Muscle layer of duodenum (tissue), 2 donors: ENCODE data around the gene TBCD.

Source experiments
- H3K27ac ChIP-seq: one replicate; pipeline ENCODE4 v1.7.0; 2013; ENCODE audit warnings: mild to moderate bottlenecking, low read length
- H3K27me3 ChIP-seq: one replicate; pipeline ENCODE4 v1.7.0; 2013; ENCODE audit warnings: low read depth, mild to moderate bottlenecking, control low read depth, low read length
- H3K36me3 ChIP-seq, 2 donors: one replicate each; pipeline ENCODE4 v1.7.0; 2013; ENCODE audit warnings: low read length in 2 of 2, control low read depth in 1 of 2, mild to moderate bottlenecking in 1 of 2; ENCODE audit not compliant: insufficient read depth in 2 of 2, control insufficient read depth in 1 of 2
- H3K4me1 ChIP-seq, 2 donors: one replicate each; pipeline ENCODE4 v1.7.0; 2013; ENCODE audit warnings: low read length in 2 of 2, mild to moderate bottlenecking in 2 of 2, control low read depth in 1 of 2, moderate library complexity in 1 of 2; ENCODE audit not compliant: insufficient read depth in 2 of 2, control insufficient read depth in 1 of 2
- H3K4me3 ChIP-seq, 2 donors: one replicate each; pipeline ENCODE4 v1.7.0; 2013; ENCODE audit warnings: low read length in 2 of 2, low read depth in 1 of 2, mild to moderate bottlenecking in 1 of 2
- H3K9me3 ChIP-seq, 2 donors: one replicate each; pipeline ENCODE4 v1.7.0; 2013; ENCODE audit warnings: low read length in 2 of 2, control low read depth in 1 of 2, mild to moderate bottlenecking in 1 of 2; ENCODE audit not compliant: control insufficient read depth in 1 of 2
- donor health status: healthy.

Gene TBCD

DNA sequence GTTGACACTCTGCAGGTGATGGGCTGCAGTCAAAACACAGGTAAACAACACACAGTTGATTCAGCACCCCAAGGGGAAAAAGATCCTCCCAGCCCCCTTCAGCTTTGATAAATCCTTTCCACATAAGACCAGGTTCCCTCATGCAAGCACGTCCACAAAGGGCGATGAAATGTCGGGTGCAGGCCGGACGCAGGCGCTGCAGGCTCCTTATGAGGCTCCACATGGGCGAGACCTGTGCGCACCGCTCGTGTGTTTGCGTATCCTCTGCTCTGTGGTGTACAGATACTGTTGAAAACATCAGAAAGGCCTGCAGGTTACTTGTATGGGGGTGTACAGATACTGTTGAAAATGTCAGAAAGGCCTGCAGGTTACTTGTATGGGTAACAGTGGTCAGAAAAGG is 102.4 kb downstream of the TBCD start:
- no peaks in the 10 kb centered on the region for H3K27me3 ChIP-seq
- H3K36me3 ChIP-seq: no peaks in the 10 kb centered on the region
- H3K4me3 ChIP-seq: no peak overlapping the region
- no peak overlapping the region for H3K27ac ChIP-seq
- no peaks in the 10 kb centered on the region for H3K4me1 ChIP-seq
- H3K9me3 ChIP-seq: no peaks in the 10 kb centered on the region

DNA sequence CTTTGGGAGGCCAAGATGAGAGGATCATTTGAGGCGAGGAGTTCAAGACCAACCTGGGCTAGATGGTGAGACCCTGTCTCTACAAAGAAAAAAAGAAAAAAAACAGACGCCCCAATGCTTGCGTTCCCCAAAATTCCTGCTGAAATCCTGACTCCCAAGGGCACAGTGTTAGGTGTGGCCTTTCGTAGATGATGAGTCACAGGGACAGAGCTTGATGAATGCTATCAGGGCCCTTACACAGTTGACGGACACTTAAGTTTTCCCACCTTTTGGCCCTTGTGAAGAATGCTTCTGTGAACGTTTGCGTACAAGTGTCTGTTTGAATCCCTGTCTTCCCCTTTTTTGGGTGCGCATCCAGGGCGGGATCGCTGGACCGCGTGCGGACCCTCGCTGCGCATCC is 104.5 kb downstream of the TBCD start:
- H3K4me1 ChIP-seq: no peaks in the 10 kb centered on the region
- no peaks in the 10 kb centered on the region for H3K36me3 ChIP-seq
- no peaks in the 10 kb centered on the region for H3K27me3 ChIP-seq

GRCh38 chr17:82858376-82859126 is 106.7 kb downstream of the TBCD start:
- Histone ChIP-seq H3K9me3 (no peaks in the 10 kb centered on the region), H3K4me1 (peaks cover under 1% of the 10 kb centered on the region in 2 donors)

More for the DNA sequence above, 104.5 kb downstream of the TBCD start:
- H3K9me3 ChIP-seq: no peaks in the 10 kb centered on the region
- H3K4me3 ChIP-seq: no peak overlapping the region
- no peak overlapping the region for H3K27ac ChIP-seq

DNA sequence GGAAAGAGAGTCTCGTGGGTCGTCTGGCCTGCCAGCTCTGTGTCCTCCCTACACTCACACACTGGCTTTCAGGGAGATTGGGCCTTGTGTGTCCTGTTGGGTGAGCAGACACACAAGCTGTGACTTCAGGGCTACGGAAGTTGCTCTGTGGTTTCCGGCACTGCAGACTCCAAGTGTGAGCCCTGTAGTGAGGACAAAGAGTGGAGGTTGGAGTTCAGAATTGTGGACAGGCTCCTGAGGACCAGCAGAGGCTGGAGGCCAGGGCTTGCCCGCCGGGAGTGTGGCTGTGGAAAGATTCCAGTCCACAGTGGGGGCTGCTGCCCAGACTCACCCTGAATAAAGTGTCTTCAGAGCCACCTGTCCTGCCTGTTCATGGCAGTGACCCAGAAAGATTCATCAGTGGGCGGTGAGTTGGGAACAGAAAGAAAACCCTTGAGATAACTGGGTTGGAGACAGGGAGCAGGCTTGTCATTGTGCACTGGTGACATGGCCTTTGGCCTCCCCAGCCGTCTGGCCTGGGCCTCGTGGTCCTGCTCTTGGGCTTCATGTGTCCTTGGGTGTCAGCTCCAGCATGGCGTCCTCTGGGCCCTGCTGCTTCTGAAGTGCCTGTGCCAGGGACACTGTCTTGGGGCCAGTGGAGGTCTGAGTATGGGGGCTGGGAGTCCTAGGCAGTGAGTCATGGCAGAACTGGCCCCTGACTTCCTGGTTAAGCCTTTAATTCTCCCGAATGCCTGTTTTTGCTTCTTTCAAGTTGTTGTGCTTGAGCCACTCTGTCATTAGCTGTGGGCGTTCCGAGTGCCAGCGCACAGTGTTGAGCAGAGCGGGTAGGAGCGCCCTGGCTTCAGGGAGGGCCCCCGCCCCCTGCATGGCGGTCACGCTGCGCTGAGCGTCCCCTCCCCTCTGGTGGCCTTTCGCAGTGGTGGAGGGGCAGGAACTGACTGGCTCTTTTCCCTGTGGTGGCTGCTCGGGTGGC is 107.9 kb downstream of the TBCD start:
- Histone ChIP-seq H3K4me1 (peaks cover 8 to 12% of the 10 kb centered on the region in 2 donors), H3K9me3 (no peaks in the 10 kb centered on the region), H3K4me3 (no peak overlapping the region), H3K27me3 (no peaks in the 10 kb centered on the region), H3K27ac (peak overlapping the region; percentile 8), H3K36me3 (no peaks in the 10 kb centered on the region)

More at GRCh38 chr17:82858376-82859126, 106.7 kb downstream of the TBCD start:
- no peaks in the 10 kb centered on the region for H3K36me3 ChIP-seq
- no peaks in the 10 kb centered on the region for H3K27me3 ChIP-seq
- no peak overlapping the region for H3K27ac ChIP-seq
- H3K4me3 ChIP-seq: no peak overlapping the region

DNA sequence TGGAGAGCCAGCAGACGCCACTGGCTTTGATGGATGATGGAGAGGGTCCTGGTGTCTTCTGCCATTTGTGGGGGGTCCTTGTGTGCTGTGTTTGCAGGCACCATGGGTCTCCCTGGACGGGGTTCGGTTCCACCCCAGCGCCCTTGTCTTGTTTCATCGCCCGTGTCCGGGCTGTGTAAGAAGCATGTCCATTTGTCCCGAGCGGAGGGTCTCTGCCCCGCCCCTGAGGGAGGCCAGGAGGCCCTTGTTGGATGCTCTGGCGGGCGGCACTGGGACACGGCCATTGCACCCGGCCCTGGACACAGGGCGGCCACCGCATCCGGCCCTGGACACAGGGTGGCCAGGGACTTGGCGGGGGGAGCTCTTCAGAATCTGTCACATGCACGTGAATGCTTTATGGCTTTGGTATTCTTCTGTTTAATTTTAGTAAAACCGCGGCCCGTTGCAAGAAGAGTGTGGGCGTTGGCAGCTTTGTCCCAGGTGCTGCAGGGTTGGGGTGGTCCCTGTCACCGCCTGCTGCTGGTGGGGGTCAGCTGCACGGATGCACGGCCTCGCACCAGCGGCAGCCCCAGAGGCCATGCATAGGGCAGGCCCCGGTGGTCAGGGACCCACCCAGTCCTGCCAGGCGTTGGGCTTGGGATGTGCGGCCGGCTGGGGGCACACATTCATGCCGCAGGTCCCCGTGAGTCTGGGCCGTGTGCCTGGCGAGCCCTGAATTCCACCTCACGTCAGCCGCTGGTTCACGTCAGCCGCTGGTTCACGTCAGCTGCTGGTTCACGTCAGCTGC is 108.9 kb downstream of the TBCD start:
- Histone ChIP-seq H3K4me3 (no peak overlapping the region), H3K4me1 (peaks cover 8 to 12% of the 10 kb centered on the region in 2 donors), H3K9me3 (no peaks in the 10 kb centered on the region), H3K27me3 (no peaks in the 10 kb centered on the region), H3K27ac (no peak overlapping the region), H3K36me3 (no peaks in the 10 kb centered on the region)

DNA sequence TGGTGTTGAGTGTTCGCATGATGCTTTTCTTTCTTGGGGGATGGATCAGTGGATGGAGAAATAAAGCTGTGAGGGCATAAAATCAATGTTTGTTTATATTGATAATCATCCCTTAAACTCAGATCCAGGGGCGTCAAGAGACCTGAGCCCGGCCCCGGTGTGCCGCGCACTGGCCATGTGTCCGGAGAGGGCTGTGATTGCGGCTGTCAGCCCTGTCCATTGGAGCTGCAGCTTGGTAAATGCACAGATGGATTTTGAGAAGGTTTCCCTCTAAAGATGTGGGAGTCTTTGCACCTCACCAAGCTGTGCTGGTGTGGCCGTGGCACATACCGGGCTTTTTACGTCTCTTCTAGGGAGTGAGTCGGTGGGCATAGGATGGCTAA is 109.5 kb downstream of the TBCD start:
- H3K27me3 ChIP-seq: no peaks in the 10 kb centered on the region
- no peak overlapping the region for H3K27ac ChIP-seq
- peaks cover 8 to 14% of the 10 kb centered on the region in 2 donors for H3K4me1 ChIP-seq
- H3K36me3 ChIP-seq: no peaks in the 10 kb centered on the region
- no peak overlapping the region for H3K4me3 ChIP-seq
- H3K9me3 ChIP-seq: no peaks in the 10 kb centered on the region

GRCh38 chr17:82862191-82862590 is 110.3 kb downstream of the TBCD start:
- Histone ChIP-seq H3K4me1 (peaks cover 8 to 17% of the 10 kb centered on the region in 2 donors), H3K9me3 (no peaks in the 10 kb centered on the region), H3K36me3 (no peaks in the 10 kb centered on the region), H3K27ac (no peak overlapping the region), H3K27me3 (no peaks in the 10 kb centered on the region), H3K4me3 (no peak overlapping the region)

DNA sequence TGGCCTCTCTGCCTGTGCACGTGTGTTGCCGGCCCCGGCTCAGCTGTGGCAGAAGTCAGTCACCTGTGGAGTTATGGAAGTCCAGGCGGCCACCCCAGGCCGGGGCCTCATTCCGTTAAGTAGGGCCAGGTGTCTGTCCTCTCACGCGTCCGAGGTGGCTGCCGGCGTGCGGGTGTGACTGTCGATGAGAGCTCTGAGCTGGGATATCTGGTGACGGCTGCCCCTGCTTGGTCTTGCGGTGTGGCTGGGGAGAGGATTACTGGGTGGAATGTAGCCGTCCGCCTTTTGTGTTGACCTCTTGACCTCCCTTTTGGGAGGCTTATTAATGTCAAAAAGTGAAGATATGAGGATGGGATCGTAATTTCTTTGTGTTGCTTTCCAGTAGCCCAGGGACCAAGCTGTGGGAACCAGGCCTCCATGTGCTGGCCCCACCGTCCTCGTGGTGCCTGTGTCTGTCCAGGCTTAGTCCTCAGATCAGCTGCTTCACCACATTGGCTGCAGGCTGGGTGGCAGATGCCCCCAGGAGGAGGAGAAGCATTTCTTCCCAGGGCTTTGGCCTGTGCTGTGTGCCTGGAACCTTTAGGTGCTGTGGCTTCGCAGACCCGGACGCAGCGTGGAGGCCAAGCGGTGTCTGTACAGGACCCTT is 111.0 kb downstream of the TBCD start:
- no peak overlapping the region for H3K27ac ChIP-seq
- H3K9me3 ChIP-seq: no peaks in the 10 kb centered on the region
- H3K27me3 ChIP-seq: no peaks in the 10 kb centered on the region
- no peak overlapping the region for H3K4me3 ChIP-seq
- no peaks in the 10 kb centered on the region for H3K36me3 ChIP-seq
- H3K4me1 ChIP-seq: peaks cover 8 to 17% of the 10 kb centered on the region in 2 donors

DNA sequence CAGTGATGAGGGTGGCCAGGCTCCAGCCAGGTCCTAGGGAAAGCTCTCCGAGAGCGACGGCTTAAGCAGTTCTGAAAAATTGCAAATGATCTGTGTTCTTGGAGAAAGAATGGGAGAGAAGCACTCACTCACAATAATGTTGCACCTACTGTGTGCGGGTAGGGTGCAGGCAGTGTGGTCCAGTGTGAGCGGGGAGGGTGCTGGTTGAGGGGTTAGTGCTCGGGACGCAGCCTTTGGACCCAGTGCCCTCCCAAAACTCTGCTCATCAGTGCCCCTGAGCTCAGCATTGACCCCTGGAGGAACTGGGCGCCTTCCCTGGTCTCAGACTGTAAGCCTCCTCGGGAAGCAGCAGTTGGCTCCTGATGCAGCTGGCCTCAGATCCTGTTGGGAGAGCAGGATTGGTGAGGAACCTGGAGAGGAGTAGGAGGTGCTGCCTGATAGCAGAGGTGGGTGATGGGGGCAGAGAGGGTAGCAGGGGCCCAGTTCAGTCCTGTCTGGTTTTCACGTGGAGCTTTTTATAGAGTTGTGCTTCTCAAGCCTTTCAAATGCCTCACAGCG is 111.6 kb downstream of the TBCD start:
- Histone ChIP-seq H3K4me1 (peaks cover 8 to 17% of the 10 kb centered on the region in 2 donors), H3K27ac (no peak overlapping the region), H3K9me3 (no peaks in the 10 kb centered on the region), H3K4me3 (no peak overlapping the region), H3K36me3 (no peaks in the 10 kb centered on the region), H3K27me3 (no peaks in the 10 kb centered on the region)

DNA sequence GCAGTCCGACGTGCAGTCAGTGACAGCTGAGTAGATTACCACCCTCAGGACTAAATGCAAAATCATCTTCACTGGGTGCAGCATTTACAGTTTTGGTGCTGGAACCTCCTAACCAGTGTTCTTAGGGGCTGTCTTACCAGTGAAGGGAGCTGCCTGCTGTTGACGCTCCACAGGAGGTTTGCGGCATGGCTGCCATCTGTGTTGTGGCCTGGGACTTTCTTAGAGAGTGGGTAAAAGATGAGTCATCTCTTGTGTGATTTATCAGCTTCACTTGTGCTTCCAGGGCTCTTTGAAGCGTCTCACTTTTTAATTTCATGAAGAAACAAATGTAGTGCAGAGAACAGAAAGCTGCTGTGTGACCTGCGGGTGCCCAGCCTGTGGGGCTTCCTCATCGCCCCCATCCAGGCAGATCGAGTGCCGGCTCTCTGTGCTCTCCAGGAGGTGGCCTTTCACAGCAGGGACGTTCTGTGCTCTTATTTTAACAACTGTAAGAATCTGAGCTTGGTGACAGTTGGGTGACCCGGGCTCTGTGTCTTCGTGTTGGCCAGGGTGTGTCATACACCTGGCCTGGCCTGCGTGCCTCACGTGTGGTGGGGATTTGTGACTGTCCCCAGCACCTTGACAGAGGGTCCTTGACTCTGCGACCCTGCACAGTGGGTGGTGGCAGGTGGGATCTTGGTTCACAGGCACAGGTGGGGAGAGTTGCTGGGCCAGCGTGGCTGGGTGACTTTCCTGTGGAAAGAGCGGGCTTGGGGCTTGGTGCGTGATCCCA is 112.3 kb downstream of the TBCD start:
- Histone ChIP-seq H3K9me3 (no peaks in the 10 kb centered on the region), H3K4me3 (no peak overlapping the region), H3K4me1 (peaks cover 8 to 17% of the 10 kb centered on the region in 2 donors), H3K27me3 (no peaks in the 10 kb centered on the region), H3K36me3 (no peaks in the 10 kb centered on the region), H3K27ac (no peak overlapping the region)
